GM12878 (cell line): Measurements from ENCODE around the gene SBF2. TPM values are rescaled to one million over a fixed set of nuclear protein-coding genes. Genes with fewer than 3 reads are reported as not detected.

Source experiments
- ATAC-seq: fragments of 200-7000 bp; cut with Tn5 transposase; 3 replicates; pipeline ENCODE4 v1.9.1; 2020; ENCODE audit warnings: mild to moderate bottlenecking, moderate library complexity
- BruUV-seq: library from RNA; stranded (reverse); fragments of 400-500 nt; replicated peaks from 2 replicates; lab custom pipeline; 2021; lab: Mats Ljungman, UMichigan
- CTCF ChIA-PET: fragments of 300-600 bp; sonication (Branson Sonifier 250); formaldehyde crosslinking; extraction: SDS; loops from one replicate; lab custom pipeline; 2021; ENCODE audit warnings: inconsistent platforms; lab: Yijun Ruan, JAX
- POLR2A ChIA-PET: fragments of 350-600 bp; formaldehyde crosslinking; extraction: SDS; loops from one replicate; lab custom pipeline; 2021; ENCODE audit warnings: inconsistent platforms; lab: Charles Lee
- RAD21 ChIA-PET: fragments of 300-600 bp; sonication (Branson Sonifier 250); formaldehyde crosslinking; loops from one replicate; lab custom pipeline; 2023; ENCODE audit warnings: antibody characterized with exemption; ENCODE audit not compliant: unreplicated experiment; lab: Charles Lee
- SMC1A ChIA-PET: fragments of 300-600 bp; sonication (Branson Sonifier 250); formaldehyde crosslinking; loops from one replicate; lab custom pipeline; 2023; ENCODE audit not compliant: unreplicated experiment, uncharacterized antibody; lab: Charles Lee
- DNase-seq: peaks from one replicate; pipeline ENCODE4 v3.0.0-alpha.2; 2011; ENCODE audit warnings: low read depth, low spot score
- FAIRE-seq: peaks from 3 replicates; lab custom pipeline; 2011; peaks lifted over from hg19 to GRCh38; lab: Jason Lieb, UNC
- H2AFZ ChIP-seq: 2 replicates; pipeline ENCODE4 v1.6.0; 2011; ENCODE audit warnings: low read depth, low read length, control low read depth; ENCODE audit not compliant: control insufficient read depth
- H3K27ac ChIP-seq: 2 replicates; pipeline ENCODE4 v1.5.1; 2011; ENCODE audit warnings: control low read depth; ENCODE audit not compliant: control insufficient read depth, insufficient read depth
- H3K27me3 ChIP-seq, 2 experiments: replicated peaks in 1 of 2; 2 replicates each; pipeline versions ENCODE4 v1.6.0 to v1.6.1; 2011; ENCODE audit warnings: low read length in 1 of 2; ENCODE audit not compliant: control insufficient read depth in 2 of 2, insufficient read depth in 2 of 2
- H3K36me3 ChIP-seq, 2 experiments: 2 replicates each; pipeline ENCODE4 v1.5.1; 2011; ENCODE audit warnings: low read length in 1 of 2; ENCODE audit not compliant: control insufficient read depth in 2 of 2, insufficient read depth in 2 of 2
- H3K4me1 ChIP-seq: 2 replicates; pipeline ENCODE4 v1.6.1; 2011; ENCODE audit warnings: mild to moderate bottlenecking, low read length, moderate library complexity, mixed read lengths; ENCODE audit not compliant: control insufficient read depth, insufficient read depth
- H3K4me2 ChIP-seq: 2 replicates; pipeline ENCODE4 v1.6.0; 2011; ENCODE audit warnings: control low read depth; ENCODE audit not compliant: control insufficient read depth, insufficient read depth
- H3K4me3 ChIP-seq: fragments of 200-600 bp; sonication (generic); 2 replicates; pipeline ENCODE4 v1.5.1; 2016
- H3K79me2 ChIP-seq: 2 replicates; pipeline ENCODE4 v1.6.0; 2011; ENCODE audit warnings: low read length; ENCODE audit not compliant: control insufficient read depth, insufficient read depth
- H3K9ac ChIP-seq: 2 replicates; pipeline ENCODE4 v1.8.0; 2011; ENCODE audit warnings: low read length, control low read depth, mixed read lengths; ENCODE audit not compliant: control insufficient read depth, insufficient read depth
- H3K9me3 ChIP-seq: replicated peaks from 3 replicates; pipeline ENCODE4 v1.5.1; 2011; ENCODE audit warnings: mild to moderate bottlenecking, low read length; ENCODE audit not compliant: control insufficient read depth, insufficient read depth
- H4K20me1 ChIP-seq: 2 replicates; pipeline ENCODE4 v1.6.0; 2011; ENCODE audit not compliant: control insufficient read depth, insufficient read depth
- BHLHE40 ChIP-seq, 2 experiments: fragments of 450-650 bp in 1 of 2; IDR thresholded peaks; 2 replicates each; pipeline ENCODE4 v1.6.1; 2011 to 2017; ENCODE audit warnings: low read depth in 2 of 2, borderline replicate concordance in 1 of 2, improper control_type of control experiment in 1 of 2, low read length in 1 of 2, mild to moderate bottlenecking in 1 of 2
- CEBPZ ChIP-seq: fragments of 150-350 bp; IDR thresholded peaks from 2 replicates; pipeline ENCODE4 v1.6.1; 2016; ENCODE audit warnings: low read depth, low read length
- CREM ChIP-seq: IDR thresholded peaks from 2 replicates; pipeline ENCODE4 v1.6.1; 2014; ENCODE audit warnings: antibody characterized with exemption, low read depth
- CTCF ChIP-seq, 3 experiments: IDR thresholded peaks in 2 of 3; conservative IDR thresholded peaks in 1 of 3; 2 replicates each; pipeline ENCODE4 v1.5.1; 2011; ENCODE audit warnings: low read depth in 3 of 3, low read length in 3 of 3, mild to moderate bottlenecking in 3 of 3, control low read depth in 2 of 3, moderate library complexity in 2 of 3, inconsistent platforms in 1 of 3, mixed read lengths in 1 of 3; ENCODE audit not compliant: control insufficient read depth in 2 of 3, insufficient read depth in 1 of 3; ENCODE audit errors: extremely low read depth in 1 of 3
- ELK1 ChIP-seq: IDR thresholded peaks from 2 replicates; pipeline ENCODE4 v1.6.1; 2012; ENCODE audit warnings: low read depth, low read length, improper control_type of control experiment
- MLLT1 ChIP-seq: fragments of 450-650 bp; IDR thresholded peaks from 2 replicates; pipeline ENCODE4 v1.6.1; 2016; ENCODE audit warnings: mild to moderate bottlenecking
- MTA2 ChIP-seq: fragments of 450-650 bp; IDR thresholded peaks from 2 replicates; pipeline ENCODE4 v1.6.1; 2016; ENCODE audit warnings: low read depth, mild to moderate bottlenecking, moderate library complexity
- PAX8 ChIP-seq: fragments of 450-650 bp; IDR thresholded peaks from 2 replicates; pipeline ENCODE4 v1.6.1; 2017; ENCODE audit warnings: mild to moderate bottlenecking, moderate library complexity
- SMAD1 ChIP-seq: fragments of 450-650 bp; IDR thresholded peaks from 2 replicates; pipeline ENCODE4 v1.6.1; 2018; ENCODE audit warnings: mild to moderate bottlenecking, low read depth; ENCODE audit not compliant: partially characterized antibody
- SMC3 ChIP-seq: IDR thresholded peaks from 2 replicates; pipeline ENCODE4 v1.6.1; 2011; ENCODE audit warnings: low read length, improper control_type of control experiment, borderline replicate concordance
- SREBF1 ChIP-seq: IDR thresholded peaks from 2 replicates; pipeline ENCODE4 v1.6.1; 2012; ENCODE audit warnings: mild to moderate bottlenecking, low read length
- YY1 ChIP-seq: IDR thresholded peaks from 2 replicates; pipeline ENCODE4 v1.6.1; 2011; ENCODE audit warnings: low read depth, mild to moderate bottlenecking, low read length
- ZBTB33 ChIP-seq: fragments of 450-650 bp; IDR thresholded peaks from 2 replicates; pipeline ENCODE4 v1.6.1; 2017; ENCODE audit warnings: mild to moderate bottlenecking
- WGBS: methylation state at CpG from one replicate; pipeline ENCODE4 v1.1.6; 2016; ENCODE audit warnings: low lambda C conversion rate; ENCODE audit not compliant: insufficient replicate concordance, insufficient coverage; ENCODE audit errors: missing lambda C conversion rate; 5-methylcytosine and 5-hydroxymethylcytosine counted together
- in situ Hi-C: fragments of 300-500 bp; cut with MboI; formaldehyde crosslinking; loops from 9 replicates; pipeline ENCODE4 v1.14.3; 2018; ENCODE audit warnings: mixed read lengths
- intact Hi-C: fragments of 100-400 bp; cut with micrococcal nuclease; formaldehyde crosslinking; loops from one replicate; pipeline ENCODE4 v1.14.2; 2022; ENCODE audit not compliant: unreplicated experiment
- polyA plus RNA-seq, 11 experiments: library from polyadenylated mRNA; depleted of rRNA in 4 of 11; unstranded in 6 of 11; stranded (reverse) in 5 of 11; fragments of >200 nt; fragmentation: Nextera tagmentation in 4 of 11; fragmentation: Illumina TruSeq in 1 of 11; extraction: Ambion mirVana in 4 of 11; extraction: Trizol in 1 of 11; gene quantifications; 1 replicate in 1 of 11; 2 replicates in 10 of 11; pipeline versions ENCODE4 v1.2.1 to v1.2.3, GENCODE V29; 2011 to 2016; ENCODE audit warnings: inconsistent platforms in 2 of 11, missing spikeins in 2 of 11, low read depth in 1 of 11
- total RNA-seq, 4 experiments: library from RNA; depleted of rRNA in 3 of 4; stranded (reverse); fragments of >200 nt in 3 of 4; fragmentation: Illumina TruSeq in 1 of 4; extraction: Trizol in 1 of 4; gene quantifications; 2 replicates each; pipeline versions ENCODE4 v1.2.1 to v1.2.3, GENCODE V29; 2013 to 2021

SBF2 gene
- total and polyA plus RNA-seq, 10 of the 15 experiments (the other 5 are each of a cell fraction or from before 2014, with no cell fraction given), result 0.24 to 2.3 (median 1.1) TPM

- H4K20me1 ChIP-seq, result no peaks in the 10 kb centered on the region
- no peak overlapping the region for H3K4me3 ChIP-seq
- ATAC-seq, result no peak
- WGBS, result 79% methylated on average over 3 of the region's 3 CpGs
- H2AFZ ChIP-seq, result no peak overlapping the region
- H3K4me2 ChIP-seq, result no peak overlapping the region
- H3K27me3 ChIP-seq, result no peaks in the 10 kb centered on the region
- H3K36me3 ChIP-seq, result no peaks in the 10 kb centered on the region
- in situ Hi-C loops, result no loop called here
- ChIA-PET POLR2A (no interaction called here), SMC1A (no interaction called here), RAD21 (no interaction called here), CTCF (no interaction called here)
- intact Hi-C loops, result no loop called here
- H3K27ac ChIP-seq, result no peak overlapping the region
- no peak for DNase-seq
- H3K9ac ChIP-seq, result no peak overlapping the region
- no peaks in the 10 kb centered on the region for H3K79me2 ChIP-seq
- H3K9me3 ChIP-seq, result no peaks in the 10 kb centered on the region
- FAIRE-seq, result no peak
- no peaks in the 10 kb centered on the region; the same call in 1 of the 2 replicates for H3K4me1 ChIP-seq
- no TSS peak for BruUV-seq
- no peak for TF ChIP-seq BHLHE40 (IDR thresholded peaks at IDR 0.05; ENCODE audit: borderline replicate concordance in 1 of 2, low read depth in 2 of 2, low read length in 1 of 2)
- no peak for TF ChIP-seq SREBF1
- TF ChIP-seq CEBPZ, result no peak
- no peak for TF ChIP-seq CTCF (IDR thresholded peaks at IDR 0.05 in 2 of 3, conservative IDR thresholded peaks at IDR 0.05 in 1 of 3; ENCODE audit: control insufficient read depth in 2 of 3, extremely low read depth in 1 of 3, insufficient read depth in 1 of 3, low read depth in 3 of 3, low read length in 3 of 3)
- TF ChIP-seq ELK1, result no peak
- no peak for TF ChIP-seq MLLT1
- no peak for TF ChIP-seq SMAD1
- TF ChIP-seq PAX8, result no peak
- TF ChIP-seq CREM, result no peak
- TF ChIP-seq YY1, result no peak
- no peak for TF ChIP-seq ZBTB33
- no peak for TF ChIP-seq SMC3
- TF ChIP-seq MTA2, result no peak
These were observed 341.4 kb downstream of the SBF2 start for GRCh38 chr11:9952511-9953196.
